Measurements from ENCODE around the gene PKNOX2.

Gene PKNOX2

DNA sequence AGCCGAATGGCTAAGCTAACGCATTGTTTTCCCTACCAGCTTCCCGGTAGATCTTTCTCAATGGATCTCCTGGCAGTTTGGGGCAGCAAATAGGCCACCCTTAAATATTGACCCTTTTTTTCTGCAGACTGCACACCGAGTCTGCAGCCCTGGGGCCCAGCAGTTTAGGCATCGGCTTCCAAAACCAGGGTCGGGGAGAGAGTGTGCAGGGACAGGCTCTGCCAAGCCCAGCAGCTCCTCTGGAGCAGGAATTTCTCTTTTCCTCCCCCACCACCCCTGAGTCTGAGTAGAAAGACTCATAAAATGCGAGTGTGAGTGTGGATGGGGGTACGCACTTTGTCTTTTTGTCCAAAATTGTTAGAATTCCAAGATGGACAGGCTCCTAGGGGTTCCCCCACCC is 218.3 kb downstream of the PKNOX2 start:
- no peaks in the 10 kb centered on the region for H3K9me3 Mint-ChIP-seq
- DNase-seq (no peak), ATAC-seq (replicated peaks) (no peak)
- no peaks in the 10 kb centered on the region for H3K4me1 Mint-ChIP-seq (ENCODE audit: low read depth in 2 of 2)
- no peak overlapping the region for H3K4me3 Mint-ChIP-seq
- peaks cover 2% of the 10 kb centered on the region for H3K36me3 Mint-ChIP-seq (ENCODE audit: insufficient read depth)
- peaks cover 55 to 84% of the 10 kb centered on the region in 2 donors for H3K27me3 Mint-ChIP-seq
- no peak overlapping the region for H3K27ac Mint-ChIP-seq

DNA sequence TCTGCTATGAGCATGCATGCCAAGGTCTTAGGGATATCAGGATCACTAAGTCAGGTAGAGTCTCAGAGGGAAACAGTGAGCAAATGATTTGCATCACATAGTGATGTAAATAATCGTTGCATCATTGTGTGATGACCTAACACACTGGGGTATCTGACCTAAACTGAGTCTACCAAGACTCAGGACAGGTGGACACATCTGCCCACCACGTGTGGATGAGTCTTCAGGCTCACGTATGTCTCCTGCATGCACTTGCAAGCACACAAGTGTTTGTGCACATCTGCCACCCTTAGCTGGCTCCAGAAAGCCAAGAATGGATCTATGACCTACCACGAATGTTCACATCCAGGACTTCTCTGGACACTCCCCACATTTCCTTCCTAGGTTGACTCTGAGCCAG is 220.3 kb downstream of the PKNOX2 start:
- Mint-ChIP-seq H3K27ac (no peak overlapping the region), H3K36me3 (ENCODE audit: insufficient read depth) (no peaks in the 10 kb centered on the region), H3K4me3 (no peak overlapping the region), H3K9me3 (no peaks in the 10 kb centered on the region), H3K4me1 (ENCODE audit: low read depth in 2 of 2) (no peaks in the 10 kb centered on the region), H3K27me3 (peaks cover 40 to 84% of the 10 kb centered on the region in 2 donors)
- ATAC-seq (replicated peaks) (no peak), DNase-seq (no peak)

DNA sequence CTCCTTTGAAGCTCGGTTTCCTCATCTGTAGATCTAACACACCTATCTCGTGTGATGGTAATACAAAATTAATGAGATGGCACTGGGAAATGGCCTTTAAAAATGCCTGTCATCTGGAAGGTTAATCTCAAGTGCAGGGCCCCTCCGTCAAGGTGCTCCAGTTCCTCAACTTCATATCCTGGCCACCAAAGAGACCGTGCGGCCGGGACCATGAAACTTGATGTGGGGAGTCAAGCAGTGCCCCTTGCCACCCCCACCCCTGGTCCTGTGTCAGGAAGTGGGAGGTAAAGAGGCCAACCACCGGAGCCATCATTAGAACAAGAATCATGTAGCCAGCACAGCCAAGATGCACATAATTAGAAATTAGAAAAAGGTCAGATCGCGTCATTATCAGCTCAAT is 223.3 kb downstream of the PKNOX2 start:
- Mint-ChIP-seq H3K36me3 (ENCODE audit: insufficient read depth) (no peaks in the 10 kb centered on the region), H3K27me3 (peaks cover 41 to 72% of the 10 kb centered on the region in 2 donors), H3K4me1 (ENCODE audit: low read depth in 2 of 2) (no peaks in the 10 kb centered on the region), H3K4me3 (no peak overlapping the region), H3K27ac (no peak overlapping the region), H3K9me3 (no peaks in the 10 kb centered on the region)
- DNase-seq, result no peak
- no peak for ATAC-seq (replicated peaks)

DNA sequence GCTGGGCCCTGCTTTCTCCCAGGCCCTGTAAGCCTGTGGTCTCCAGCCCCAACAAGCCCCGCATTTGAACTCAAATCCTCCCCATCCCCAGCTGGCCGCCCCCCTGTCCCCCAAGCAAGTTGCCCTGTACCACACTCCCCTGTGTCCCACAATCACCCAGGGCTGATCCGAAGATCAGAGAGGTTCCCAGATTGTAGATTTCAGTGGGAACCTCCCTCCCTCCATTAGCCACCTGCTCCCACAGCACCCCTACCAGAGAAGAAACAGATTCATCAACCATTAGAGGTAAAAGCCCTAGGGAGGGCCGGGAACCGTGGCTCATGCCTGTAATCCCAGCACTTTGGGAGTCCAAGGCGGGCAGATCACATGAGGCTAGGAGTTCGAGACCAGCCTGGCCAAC is 224.1 kb downstream of the PKNOX2 start:
- H3K27me3 Mint-ChIP-seq, result peaks cover 45 to 74% of the 10 kb centered on the region in 2 donors
- no peak overlapping the region for H3K4me3 Mint-ChIP-seq
- no peaks in the 10 kb centered on the region for H3K9me3 Mint-ChIP-seq
- ATAC-seq (replicated peaks) (no peak), DNase-seq (no peak)
- no peak overlapping the region for H3K27ac Mint-ChIP-seq
- H3K36me3 Mint-ChIP-seq (ENCODE audit: insufficient read depth), result no peaks in the 10 kb centered on the region
- no peaks in the 10 kb centered on the region for H3K4me1 Mint-ChIP-seq (ENCODE audit: low read depth in 2 of 2)

DNA sequence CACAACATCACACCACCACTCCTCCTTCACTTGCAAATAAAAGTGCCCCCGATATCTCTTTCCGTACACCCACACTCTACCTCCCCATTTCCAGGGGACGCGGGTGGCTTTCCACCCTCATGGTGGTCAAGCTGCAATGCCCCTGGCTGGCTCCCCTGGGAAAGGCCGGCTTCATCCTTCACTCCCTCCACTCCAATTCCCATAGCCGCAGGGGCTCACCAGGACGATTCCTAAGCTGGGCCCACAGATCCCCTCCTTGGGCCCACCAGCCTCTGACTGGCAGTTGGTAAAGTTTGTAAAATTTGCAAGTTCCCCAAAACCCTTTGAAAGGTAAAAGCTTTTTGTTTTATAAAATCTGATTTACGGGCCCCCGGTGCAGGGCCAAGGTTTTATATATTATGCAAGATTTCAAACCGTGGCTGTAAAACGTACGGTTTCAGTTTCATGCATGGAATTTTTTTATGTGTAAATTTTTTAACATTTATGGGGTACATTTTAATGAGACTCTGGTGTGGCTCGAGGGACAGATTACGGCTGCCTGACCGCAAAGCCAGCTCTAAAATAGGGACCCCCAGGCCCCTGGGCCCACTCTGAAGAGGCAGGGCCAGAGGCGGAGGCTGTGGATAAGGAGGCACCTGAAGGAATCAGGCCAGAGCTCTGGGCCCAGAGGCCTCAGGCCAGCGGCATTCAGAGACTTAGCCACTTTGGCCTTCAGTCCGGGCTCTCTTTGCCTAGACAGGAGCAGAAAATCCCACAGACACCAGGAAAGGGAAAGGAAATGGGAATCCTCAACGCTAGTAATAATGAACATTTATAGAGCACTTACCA is 225.0 kb downstream of the PKNOX2 start:
- H3K36me3 Mint-ChIP-seq (ENCODE audit: insufficient read depth), result no peaks in the 10 kb centered on the region
- peaks cover 40 to 72% of the 10 kb centered on the region in 2 donors for H3K27me3 Mint-ChIP-seq
- no peaks in the 10 kb centered on the region for H3K9me3 Mint-ChIP-seq
- no peak for DNase-seq
- H3K4me1 Mint-ChIP-seq (ENCODE audit: low read depth in 2 of 2), result no peaks in the 10 kb centered on the region
- H3K4me3 Mint-ChIP-seq, result no peak overlapping the region
- H3K27ac Mint-ChIP-seq, result no peak overlapping the region
- no peak for ATAC-seq (replicated peaks)

DNA sequence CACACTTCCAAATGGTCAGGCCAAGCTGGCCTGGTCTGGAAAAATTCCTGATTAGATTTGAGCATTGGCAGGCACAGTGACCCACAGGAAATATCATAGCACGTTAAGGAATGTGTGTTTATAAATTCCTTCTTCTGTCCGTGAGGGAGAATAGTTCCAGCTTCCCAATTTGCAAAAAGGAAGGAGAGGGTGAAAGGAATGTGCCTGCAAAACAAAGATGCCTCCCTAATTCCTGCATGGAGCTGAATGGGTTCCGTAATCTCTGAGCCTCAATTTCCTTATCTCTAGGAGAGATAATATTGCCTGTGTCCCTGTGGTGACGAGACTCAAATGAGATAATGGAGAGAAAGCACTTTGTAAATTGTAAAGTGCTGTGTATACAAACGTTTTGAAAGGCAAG is 226.4 kb downstream of the PKNOX2 start:
- no peak for DNase-seq
- Mint-ChIP-seq H3K4me1 (ENCODE audit: low read depth in 2 of 2) (no peaks in the 10 kb centered on the region), H3K9me3 (no peaks in the 10 kb centered on the region), H3K4me3 (no peak overlapping the region), H3K27ac (no peak overlapping the region), H3K27me3 (peaks cover 40 to 70% of the 10 kb centered on the region in 2 donors), H3K36me3 (ENCODE audit: insufficient read depth) (no peaks in the 10 kb centered on the region)
- no peak for ATAC-seq (replicated peaks)

DNA sequence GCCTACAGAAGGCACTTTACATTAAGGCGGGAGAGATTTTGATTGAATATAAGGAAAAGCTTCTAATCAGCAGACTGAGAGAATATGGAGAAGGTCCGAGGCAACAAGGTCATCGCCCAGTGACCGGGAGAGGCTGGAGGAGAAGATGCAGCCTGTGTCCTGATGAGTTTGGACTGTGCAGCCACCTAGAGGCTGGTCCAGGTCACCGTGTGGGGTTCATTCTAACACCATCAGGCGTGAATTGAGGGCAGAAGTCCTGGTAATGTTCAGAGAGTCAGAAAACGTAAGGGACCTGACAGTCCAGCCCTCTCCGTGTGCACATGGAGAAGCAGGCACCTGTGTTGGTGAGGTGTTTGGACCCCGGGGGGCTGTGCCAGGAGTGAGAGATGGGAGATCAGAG is 228.8 kb downstream of the PKNOX2 start:
- no peak overlapping the region for H3K27ac Mint-ChIP-seq

DNA sequence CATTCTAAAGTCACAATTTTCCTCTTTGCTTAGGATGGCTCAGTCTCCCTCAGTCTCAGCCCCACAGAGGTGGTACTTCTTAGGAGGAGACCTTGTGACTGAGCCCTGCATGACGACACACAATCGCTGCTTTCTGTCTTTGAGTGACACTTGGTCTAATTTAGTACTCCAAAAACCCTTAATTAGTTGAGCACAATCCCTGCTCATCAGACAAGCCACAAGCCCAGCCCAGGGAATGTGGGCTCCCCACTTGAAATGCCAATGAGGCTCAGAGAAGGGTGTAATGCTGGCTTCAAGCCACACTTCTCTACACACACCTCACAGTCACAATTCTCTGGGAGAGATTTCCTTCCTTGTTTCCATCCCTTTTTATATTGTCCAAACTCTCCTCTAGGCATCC is 229.7 kb downstream of the PKNOX2 start:
- no peaks in the 10 kb centered on the region for H3K9me3 Mint-ChIP-seq
- ATAC-seq (replicated peaks) (no peak), DNase-seq (no peak)
- H3K4me3 Mint-ChIP-seq, result no peak overlapping the region
- peaks cover 62 to 83% of the 10 kb centered on the region in 2 donors for H3K27me3 Mint-ChIP-seq
- no peak overlapping the region for H3K27ac Mint-ChIP-seq
- H3K4me1 Mint-ChIP-seq (ENCODE audit: low read depth in 2 of 2), result peaks cover 0 to 3% of the 10 kb centered on the region in 2 donors
- no peaks in the 10 kb centered on the region for H3K36me3 Mint-ChIP-seq (ENCODE audit: insufficient read depth)

More for the DNA sequence above, 228.8 kb downstream of the PKNOX2 start:
- no peak for DNase-seq
- Mint-ChIP-seq H3K9me3 (no peaks in the 10 kb centered on the region), H3K4me1 (ENCODE audit: low read depth in 2 of 2) (no peaks in the 10 kb centered on the region), H3K27me3 (peaks cover 55 to 83% of the 10 kb centered on the region in 2 donors), H3K4me3 (no peak overlapping the region), H3K36me3 (ENCODE audit: insufficient read depth) (no peaks in the 10 kb centered on the region)
- ATAC-seq (replicated peaks), result no peak

DNA sequence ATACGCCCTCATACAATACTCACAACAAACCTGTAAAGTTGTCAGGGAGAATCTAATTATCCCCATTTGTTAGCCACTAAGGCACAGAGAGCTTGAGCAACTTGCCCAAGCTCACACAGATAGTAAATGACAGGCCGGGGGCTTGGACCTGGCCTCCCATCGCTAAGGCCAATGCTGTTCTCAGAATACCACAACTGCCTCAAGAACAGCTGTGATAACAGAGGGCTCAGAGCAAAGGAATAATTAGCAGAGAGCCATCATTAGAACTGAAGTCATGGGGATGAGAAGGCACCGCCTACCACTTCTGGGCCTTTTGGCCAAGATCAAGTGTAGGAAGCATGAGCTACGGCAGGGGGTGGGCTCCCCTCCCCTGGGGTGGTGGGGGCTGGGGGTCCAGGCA is 232.9 kb downstream of the PKNOX2 start:
- Mint-ChIP-seq H3K27ac (no peak overlapping the region), H3K4me3 (no peak overlapping the region), H3K9me3 (no peaks in the 10 kb centered on the region), H3K36me3 (ENCODE audit: insufficient read depth) (no peaks in the 10 kb centered on the region), H3K4me1 (ENCODE audit: low read depth in 2 of 2) (peaks cover 0 to 3% of the 10 kb centered on the region in 2 donors), H3K27me3 (peaks cover 63 to 93% of the 10 kb centered on the region in 2 donors)
- ATAC-seq (replicated peaks), result no peak
- no peak for DNase-seq

DNA sequence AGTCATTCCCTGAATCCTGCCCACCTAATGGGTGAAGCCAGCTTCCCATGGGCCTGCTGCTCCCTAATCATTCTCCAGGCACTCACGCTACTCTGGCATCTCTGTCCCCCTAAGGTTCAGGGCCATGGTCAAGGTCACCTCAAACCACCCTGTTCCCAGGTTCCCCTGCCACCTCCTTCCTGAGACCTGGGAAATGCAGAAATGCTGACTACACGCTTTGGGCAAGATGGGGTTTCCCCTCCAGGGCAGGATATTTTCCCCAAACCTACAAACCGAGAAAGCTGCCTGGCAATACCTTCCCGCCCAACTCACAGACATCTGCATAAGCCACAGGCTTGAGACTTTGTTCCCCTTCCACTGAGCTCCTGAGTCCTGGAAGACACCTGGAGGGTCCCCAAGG is 233.9 kb downstream of the PKNOX2 start:
- ATAC-seq (replicated peaks) (no peak), DNase-seq (no peak)
- peaks cover 60 to 96% of the 10 kb centered on the region in 2 donors for H3K27me3 Mint-ChIP-seq

DNA sequence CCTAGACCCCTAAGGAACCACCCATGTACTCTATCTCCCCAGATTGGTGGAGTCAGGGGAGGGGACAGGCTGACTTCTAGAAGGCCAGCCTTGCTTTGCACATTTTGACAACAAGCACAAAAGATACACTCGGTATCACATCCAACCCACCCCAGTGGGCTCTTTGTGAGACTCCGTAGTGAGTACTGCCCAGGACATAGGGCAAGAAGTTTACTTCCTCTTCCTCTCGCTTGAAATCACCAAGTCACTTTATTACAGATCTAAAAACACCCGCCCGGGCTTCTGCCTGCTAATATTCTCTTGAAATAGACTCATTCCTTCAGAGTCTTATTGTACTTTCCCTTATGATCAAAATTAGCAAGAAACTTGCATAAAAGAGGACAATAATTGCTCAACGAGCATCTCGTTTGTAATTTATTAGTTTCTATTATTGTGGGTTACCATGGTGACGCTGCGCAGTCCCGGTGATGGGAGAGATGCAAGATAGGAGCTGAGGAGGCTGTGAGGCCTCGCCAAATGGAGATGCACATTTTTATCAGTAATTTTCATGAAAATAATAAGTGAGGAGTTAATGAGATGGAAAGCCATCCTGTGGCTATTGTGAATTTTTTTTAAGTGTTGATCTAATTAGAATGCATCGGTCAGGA is 234.6 kb downstream of the PKNOX2 start:
- Mint-ChIP-seq H3K4me3 (no peak overlapping the region), H3K9me3 (no peaks in the 10 kb centered on the region), H3K4me1 (ENCODE audit: low read depth in 2 of 2) (peaks cover 0 to 3% of the 10 kb centered on the region in 2 donors), H3K27me3 (peaks cover 64 to 98% of the 10 kb centered on the region in 2 donors), H3K27ac (no peak overlapping the region), H3K36me3 (ENCODE audit: insufficient read depth) (no peaks in the 10 kb centered on the region)
- DNase-seq (no peak), ATAC-seq (replicated peaks) (no peak)

More for the DNA sequence above, 233.9 kb downstream of the PKNOX2 start:
- Mint-ChIP-seq H3K36me3 (ENCODE audit: insufficient read depth) (no peaks in the 10 kb centered on the region), H3K27ac (no peak overlapping the region), H3K9me3 (no peaks in the 10 kb centered on the region), H3K4me3 (no peak overlapping the region), H3K4me1 (ENCODE audit: low read depth in 2 of 2) (peaks cover 0 to 3% of the 10 kb centered on the region in 2 donors)

DNA sequence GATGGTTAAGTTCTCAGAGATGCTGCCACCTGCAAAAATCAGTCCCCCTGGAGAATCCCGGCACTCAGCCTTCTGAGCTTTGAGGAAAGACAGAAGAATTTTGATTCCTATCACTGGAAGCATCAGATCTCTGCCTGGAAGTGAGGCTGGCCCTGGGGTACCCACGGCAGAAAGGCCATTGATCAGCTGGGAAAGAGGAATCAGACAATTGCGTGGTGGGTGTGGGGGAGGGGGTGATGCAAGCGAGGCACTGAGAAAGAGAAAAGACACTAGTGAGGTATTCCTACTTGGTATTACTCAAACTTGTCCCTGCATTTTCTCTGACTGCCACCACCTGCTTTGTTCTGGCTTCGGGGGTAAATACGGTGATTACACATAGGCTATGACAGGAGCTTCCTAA is 235.4 kb downstream of the PKNOX2 start:
- H3K27me3 Mint-ChIP-seq, result peaks cover 72 to 99% of the 10 kb centered on the region in 2 donors
- no peak overlapping the region for H3K4me3 Mint-ChIP-seq
- no peak overlapping the region for H3K27ac Mint-ChIP-seq
- H3K36me3 Mint-ChIP-seq (ENCODE audit: insufficient read depth), result no peaks in the 10 kb centered on the region
- DNase-seq (no peak), ATAC-seq (replicated peaks) (no peak)
- peaks cover 3 to 8% of the 10 kb centered on the region in 2 donors for H3K4me1 Mint-ChIP-seq (ENCODE audit: low read depth in 2 of 2)
- no peaks in the 10 kb centered on the region for H3K9me3 Mint-ChIP-seq

DNA sequence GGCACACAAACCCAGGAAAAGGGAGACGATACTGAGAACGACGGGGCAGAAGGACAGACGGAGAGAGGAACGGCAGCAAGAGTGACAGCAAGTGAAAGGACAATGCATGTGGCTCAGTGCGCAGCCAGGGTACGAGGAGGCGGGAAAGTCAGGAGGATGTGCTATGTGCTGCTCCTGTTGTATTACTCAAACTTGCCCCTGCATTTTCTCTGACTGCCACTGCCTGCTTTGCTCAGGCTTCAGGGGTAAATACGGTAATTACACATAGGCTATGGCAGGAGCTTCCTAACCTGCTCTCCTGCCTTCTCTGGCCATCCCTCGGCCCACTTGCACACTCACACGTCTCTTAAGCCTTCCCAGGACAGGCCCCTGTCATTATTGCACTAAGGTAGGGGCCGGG is 236.7 kb downstream of the PKNOX2 start:
- Mint-ChIP-seq H3K27me3 (peaks cover 73 to 100% of the 10 kb centered on the region in 2 donors), H3K4me1 (ENCODE audit: low read depth in 2 of 2) (peaks cover 4 to 9% of the 10 kb centered on the region in 2 donors), H3K27ac (no peak overlapping the region), H3K4me3 (no peak overlapping the region), H3K36me3 (ENCODE audit: insufficient read depth) (no peaks in the 10 kb centered on the region), H3K9me3 (no peaks in the 10 kb centered on the region)
- DNase-seq (no peak), ATAC-seq (replicated peaks) (no peak)

DNA sequence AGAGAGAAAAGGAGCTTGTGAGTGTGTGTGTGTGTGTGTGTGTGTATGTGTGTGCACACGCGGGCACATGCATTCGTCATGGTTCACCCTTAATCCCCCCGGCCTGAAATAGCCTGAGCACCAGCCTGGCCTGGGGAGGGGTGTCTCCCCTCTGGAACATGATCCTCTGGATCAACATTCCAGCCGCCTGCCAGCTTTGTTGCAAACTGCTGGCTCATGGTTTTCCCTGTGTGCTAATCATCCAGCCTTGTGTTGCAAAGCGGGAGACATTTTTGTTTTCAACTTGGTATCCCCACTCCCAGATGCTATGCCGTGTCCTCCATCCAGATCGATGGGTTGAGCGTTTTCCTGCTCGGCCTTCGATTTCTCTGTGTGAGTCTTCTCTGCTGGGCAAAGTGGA is 237.2 kb downstream of the PKNOX2 start:
- Mint-ChIP-seq H3K27me3 (peaks cover 77 to 100% of the 10 kb centered on the region in 2 donors), H3K9me3 (no peaks in the 10 kb centered on the region), H3K4me3 (no peak overlapping the region), H3K27ac (no peak overlapping the region), H3K36me3 (ENCODE audit: insufficient read depth) (no peaks in the 10 kb centered on the region), H3K4me1 (ENCODE audit: low read depth in 2 of 2) (peaks cover 4 to 9% of the 10 kb centered on the region in 2 donors)
- ATAC-seq (replicated peaks) (no peak), DNase-seq (no peak)
